ENCODE results near the gene ERLIN1.

ERLIN1 gene

DNA sequence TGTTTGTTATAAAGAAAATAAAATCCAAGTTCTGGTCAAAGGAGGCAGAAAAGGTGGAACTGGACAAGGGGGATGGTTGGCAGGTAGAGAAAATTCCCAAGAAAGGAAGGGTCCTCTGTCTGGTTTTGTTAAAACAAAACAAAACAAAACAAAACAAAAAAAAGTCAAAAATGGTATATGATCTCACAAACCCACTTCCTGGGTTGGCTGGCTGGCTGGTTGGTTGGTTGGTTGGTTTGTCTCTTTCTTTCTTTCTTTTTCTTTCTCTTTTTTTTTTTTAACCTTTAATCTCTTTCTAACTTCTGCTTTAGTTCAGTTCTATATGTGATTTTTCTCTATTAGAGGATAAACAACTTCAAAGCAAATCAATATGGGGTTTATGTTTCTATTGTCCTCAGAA, 63.0 kb downstream of the ERLIN1 start:
- no peak overlapping the region for H3K4me3 ChIP-seq (ENCODE audit: low read depth, low read length)
- CTCF ChIA-PET = interaction anchor here (2.9 kb wide), 1 partner anchor 9 kb away, joined by 6 read pairs; no protein-coding TSS in a partner anchor
- no peak for DNase-seq (ENCODE audit: low read depth, low spot score)
- TF ChIP-seq, protein P1, sequence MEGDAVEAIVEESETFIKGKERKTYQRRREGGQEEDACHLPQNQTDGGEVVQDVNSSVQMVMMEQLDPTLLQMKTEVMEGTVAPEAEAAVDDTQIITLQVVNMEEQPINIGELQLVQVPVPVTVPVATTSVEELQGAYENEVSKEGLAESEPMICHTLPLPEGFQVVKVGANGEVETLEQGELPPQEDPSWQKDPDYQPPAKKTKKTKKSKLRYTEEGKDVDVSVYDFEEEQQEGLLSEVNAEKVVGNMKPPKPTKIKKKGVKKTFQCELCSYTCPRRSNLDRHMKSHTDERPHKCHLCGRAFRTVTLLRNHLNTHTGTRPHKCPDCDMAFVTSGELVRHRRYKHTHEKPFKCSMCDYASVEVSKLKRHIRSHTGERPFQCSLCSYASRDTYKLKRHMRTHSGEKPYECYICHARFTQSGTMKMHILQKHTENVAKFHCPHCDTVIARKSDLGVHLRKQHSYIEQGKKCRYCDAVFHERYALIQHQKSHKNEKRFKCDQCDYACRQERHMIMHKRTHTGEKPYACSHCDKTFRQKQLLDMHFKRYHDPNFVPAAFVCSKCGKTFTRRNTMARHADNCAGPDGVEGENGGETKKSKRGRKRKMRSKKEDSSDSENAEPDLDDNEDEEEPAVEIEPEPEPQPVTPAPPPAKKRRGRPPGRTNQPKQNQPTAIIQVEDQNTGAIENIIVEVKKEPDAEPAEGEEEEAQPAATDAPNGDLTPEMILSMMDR (IDR thresholded peaks at IDR 0.05; ENCODE audit: insufficient read depth, low read length, missing control alignments) = no peak
- POLR2A ChIA-PET = interaction anchor here (0.5 kb wide), 1 partner anchor 418 kb away, joined by 3 read pairs; no protein-coding TSS in a partner anchor

DNA sequence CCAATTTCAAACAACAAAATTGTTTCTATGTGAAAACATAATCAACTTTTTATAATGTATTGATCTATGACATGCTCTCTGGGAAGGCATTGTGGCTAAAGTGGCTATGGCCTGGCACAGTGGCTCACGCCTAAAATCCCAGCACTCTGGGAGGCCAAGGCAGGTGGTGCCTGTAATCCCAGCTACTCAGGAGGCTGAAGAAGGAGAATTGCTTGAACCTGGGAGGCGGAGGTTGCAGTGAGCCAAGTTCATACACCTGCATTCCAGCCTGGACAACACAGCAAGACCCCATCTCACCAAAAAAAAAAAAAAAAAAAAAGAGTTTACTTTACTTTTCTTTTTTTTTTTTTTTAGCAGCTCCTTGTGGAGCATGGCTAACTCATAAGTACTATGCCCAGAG, 65.3 kb downstream of the ERLIN1 start:
- no peak overlapping the region for H3K4me3 ChIP-seq (ENCODE audit: low read depth, low read length)
- ChIA-PET CTCF (no interaction called here), POLR2A (no interaction called here)
- no peak for DNase-seq (ENCODE audit: low read depth, low spot score)
- TF ChIP-seq, protein P1 (IDR thresholded peaks at IDR 0.05; ENCODE audit: insufficient read depth, low read length, missing control alignments) = no peak

DNA sequence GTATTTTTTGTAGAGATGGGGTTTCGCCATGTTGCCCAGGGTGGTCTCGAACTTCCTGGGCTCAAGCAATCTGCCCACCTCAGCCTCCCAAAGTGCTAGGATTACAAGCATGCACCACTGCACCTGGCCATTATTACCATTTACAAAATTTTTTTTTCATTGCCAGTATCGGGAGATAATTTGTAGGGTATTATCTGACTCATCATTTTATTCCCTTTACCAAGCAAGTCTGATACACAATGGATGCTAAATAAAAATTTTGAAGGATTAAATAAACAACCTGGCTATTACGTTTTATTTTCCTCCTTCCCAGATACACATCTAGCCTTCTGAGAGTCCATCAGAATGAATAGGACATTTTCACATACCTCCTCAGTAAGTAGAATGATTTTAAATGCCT, 66.1 kb downstream of the ERLIN1 start:
- ChIA-PET POLR2A (no interaction called here), CTCF (no interaction called here)
- DNase-seq (ENCODE audit: low read depth, low spot score) = no peak
- TF ChIP-seq, protein P1 (IDR thresholded peaks at IDR 0.05; ENCODE audit: insufficient read depth, low read length, missing control alignments) = no peak
- H3K4me3 ChIP-seq (ENCODE audit: low read depth, low read length) = no peak overlapping the region

DNA sequence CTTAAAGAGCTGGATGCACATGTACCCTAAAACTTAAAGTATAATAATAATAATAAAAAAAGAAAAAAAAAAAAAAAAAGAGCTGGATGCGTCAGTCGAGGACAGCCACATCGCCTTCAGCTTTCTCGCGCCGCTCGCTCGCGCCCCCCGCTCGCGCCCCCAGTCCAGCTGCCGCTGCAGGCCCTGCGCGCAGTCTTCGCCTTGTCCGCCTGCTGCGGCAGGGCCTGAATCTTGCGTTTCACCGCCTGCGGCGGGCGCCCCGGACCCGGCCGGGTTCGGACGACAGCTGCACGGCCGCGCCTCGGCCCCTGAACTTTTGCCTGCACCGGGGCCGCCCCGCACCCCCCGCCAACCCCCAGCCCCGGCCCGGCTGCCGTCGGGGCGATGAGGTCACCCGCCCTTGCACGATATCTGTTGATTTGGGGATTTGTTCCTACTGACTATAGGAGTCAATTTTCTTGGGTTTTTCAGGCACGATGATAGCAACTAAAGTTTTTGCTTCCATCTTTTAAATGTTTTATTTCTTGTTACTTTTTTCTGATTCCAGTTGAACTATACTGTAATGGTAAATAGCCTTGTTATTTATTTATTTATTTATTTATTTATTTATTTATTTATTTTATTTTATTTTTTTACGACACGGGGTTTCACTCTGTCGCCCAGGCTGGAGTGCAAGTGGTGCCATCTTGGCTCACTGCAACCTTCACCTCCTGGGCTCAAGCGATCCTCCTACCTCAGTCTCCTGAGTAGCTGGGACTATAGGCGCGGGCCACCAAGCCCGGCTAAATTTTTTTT, 70.7 kb downstream of the ERLIN1 start:
- ChIA-PET CTCF (interaction anchor here (0.9 kb wide), 1 partner anchor 54 kb away, joined by 3 read pairs; no protein-coding TSS in a partner anchor), POLR2A (no interaction called here)
- TF ChIP-seq, protein P1 (IDR thresholded peaks at IDR 0.05; ENCODE audit: insufficient read depth, low read length, missing control alignments) = no peak
- no peak for DNase-seq (ENCODE audit: low read depth, low spot score)
- no peak overlapping the region for H3K4me3 ChIP-seq (ENCODE audit: low read depth, low read length)

DNA sequence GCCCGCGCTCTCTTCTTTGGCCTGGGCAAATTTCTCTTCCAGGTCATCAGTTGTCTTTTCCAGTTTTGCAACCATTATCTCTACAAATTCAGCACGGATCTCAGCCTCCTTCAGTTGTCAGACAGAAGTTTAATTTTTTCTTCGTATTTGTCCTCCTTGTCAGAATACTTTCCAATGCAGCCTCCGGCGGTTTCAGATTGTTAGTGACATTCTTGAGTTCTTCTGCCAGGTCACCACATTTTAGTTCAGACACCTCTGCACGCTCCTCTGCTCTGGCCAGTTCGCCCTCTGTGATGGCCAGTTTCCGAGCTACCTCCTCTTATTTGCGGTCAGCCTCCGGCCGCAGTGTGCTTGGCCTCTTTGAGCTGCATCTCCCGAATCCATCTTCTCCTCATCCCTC, 71.4 kb downstream of the ERLIN1 start:
- no peak for DNase-seq (ENCODE audit: low read depth, low spot score)
- CTCF ChIA-PET = interaction anchor here (0.9 kb wide), 1 partner anchor 53 kb away, joined by 3 read pairs; no protein-coding TSS in a partner anchor
- TF ChIP-seq, protein P1 (IDR thresholded peaks at IDR 0.05; ENCODE audit: insufficient read depth, low read length, missing control alignments) = no peak
- POLR2A ChIA-PET = no interaction called here
- H3K4me3 ChIP-seq (ENCODE audit: low read depth, low read length) = no peak overlapping the region

DNA sequence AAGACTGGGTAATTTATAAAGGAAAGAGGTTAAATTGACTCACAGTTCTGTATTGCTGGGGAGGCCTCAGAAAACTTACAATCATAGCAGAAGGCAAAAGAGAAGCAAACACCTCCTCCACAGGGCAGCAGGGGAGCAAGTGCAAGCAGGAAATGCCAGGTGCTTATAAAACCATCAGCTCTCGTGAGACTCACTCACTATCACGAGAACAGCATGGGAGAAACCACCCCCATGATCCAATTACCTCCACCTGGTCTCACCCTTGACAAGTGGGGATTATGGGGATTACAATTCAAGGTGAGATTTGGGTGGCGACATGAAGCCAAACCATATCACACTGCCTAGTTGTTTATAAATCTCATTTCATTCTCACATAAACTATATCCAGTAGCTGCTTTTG, 76.2 kb downstream of the ERLIN1 start:
- DNase-seq (ENCODE audit: low read depth, low spot score) = no peak
- ChIA-PET POLR2A (no interaction called here), CTCF (no interaction called here)
- TF ChIP-seq, protein P1 (IDR thresholded peaks at IDR 0.05; ENCODE audit: insufficient read depth, low read length, missing control alignments) = no peak
- H3K4me3 ChIP-seq (ENCODE audit: low read depth, low read length) = no peak overlapping the region
